ENCODE data around the gene ATXN1. TPM values are rescaled to one million over a fixed set of nuclear protein-coding genes. Genes with fewer than 3 reads are reported as not detected.

The ATXN1 gene
- polyA plus RNA-seq, 1 of the 3 experiments (the other 2 are of a cell fraction) = 7.9 TPM

- TF ChIP-seq REST (IDR thresholded peaks at IDR 0.05; ENCODE audit: low read depth, low read length) = no peak
These were observed 23.3 kb downstream of the ATXN1 start (continued) for GRCh38 chr6:16737925-16738324.

GRCh38 chr6:16736856-16737775 lies 24.1 kb downstream of the ATXN1 start:
- Histone ChIP-seq H3K9ac (peak overlapping the region; percentile 48; the same call in 1 of the 2 replicates), H3K9me3 (no peaks in the 10 kb centered on the region), H3F3A (replicated peaks; ENCODE audit: insufficient read depth) (peaks cover 63% of the 10 kb centered on the region), H2AFZ (ENCODE audit: low read depth) (no peak overlapping the region), H3K4me2 (peak overlapping the region; percentile 68), H3K36me3 (replicated peaks in 1 of 2; ENCODE audit: control insufficient read depth in 1 of 2, insufficient read depth in 2 of 2, low read length in 1 of 2) (peaks cover 0 to 42% of the 10 kb centered on the region in 2 experiments), H3K4me1 (ENCODE audit: control insufficient read depth in 1 of 2, insufficient read depth in 2 of 2, low read depth in 1 of 2, low read length in 1 of 2) (peaks cover 0 to 47% of the 10 kb centered on the region in 2 experiments), H3K9me2 (no peaks in the 10 kb centered on the region), H4K20me1 (ENCODE audit: insufficient read depth) (no peaks in the 10 kb centered on the region; the same call in 1 of the 2 replicates), H3K4me3 (ENCODE audit: low read depth in 2 of 2, low read length in 1 of 2) (peak overlapping the region in 1 of 2 experiments; percentile 24; a peak in 1 of 4 replicates), H3K27me3 (ENCODE audit: insufficient read depth) (no peaks in the 10 kb centered on the region), H3K27ac (ENCODE audit: low read depth in 2 of 2, low read length in 1 of 2) (peak overlapping the region; percentile 67 to 94), H3K79me2 (ENCODE audit: insufficient read depth) (peaks cover 84% of the 10 kb centered on the region)
- ChIA-PET CTCF (no interaction called here), POLR2A (no interaction called here)
- 63% methylated on average over 5 of the region's 5 CpGs for WGBS (ENCODE audit: low lambda C conversion rate)
- no peak for DNase-seq
- TF ChIP-seq USF2 (IDR thresholded peaks at IDR 0.05; ENCODE audit: borderline replicate concordance, low read depth, low read length) (no peak), PBX3 (IDR thresholded peaks at IDR 0.05) (0 out of 2 replicates have a peak, but pooled peaks have one; percentile 9), YY1 (IDR thresholded peaks at IDR 0.05; ENCODE audit: low read depth) (no peak), GABPA (IDR thresholded peaks at IDR 0.05; ENCODE audit: low read depth) (no peak), CTCF (IDR thresholded peaks at IDR 0.05) (no peak), JUND (IDR thresholded peaks at IDR 0.05) (0 out of 2 replicates have a peak, but pooled peaks have one; percentile 5), USF1 (IDR thresholded peaks at IDR 0.05; ENCODE audit: borderline replicate concordance, low read depth) (no peak)

Measured in SK-N-SH (cell line).